GM21619 (cell line): ENCODE measurements around the gene MSANTD7.
"Not testable (repeated sequence)": the region's sequence is repeated elsewhere in the genome, so short reads cannot be mapped to it uniquely, and the experiment has no call there.

Source experiments
- ATAC-seq: cut with Tn5 transposase; IDR thresholded peaks from one replicate; pipeline ENCODE4 v1.9.1; 2021; ENCODE audit not compliant: unreplicated experiment

The MSANTD7 gene

DNA sequence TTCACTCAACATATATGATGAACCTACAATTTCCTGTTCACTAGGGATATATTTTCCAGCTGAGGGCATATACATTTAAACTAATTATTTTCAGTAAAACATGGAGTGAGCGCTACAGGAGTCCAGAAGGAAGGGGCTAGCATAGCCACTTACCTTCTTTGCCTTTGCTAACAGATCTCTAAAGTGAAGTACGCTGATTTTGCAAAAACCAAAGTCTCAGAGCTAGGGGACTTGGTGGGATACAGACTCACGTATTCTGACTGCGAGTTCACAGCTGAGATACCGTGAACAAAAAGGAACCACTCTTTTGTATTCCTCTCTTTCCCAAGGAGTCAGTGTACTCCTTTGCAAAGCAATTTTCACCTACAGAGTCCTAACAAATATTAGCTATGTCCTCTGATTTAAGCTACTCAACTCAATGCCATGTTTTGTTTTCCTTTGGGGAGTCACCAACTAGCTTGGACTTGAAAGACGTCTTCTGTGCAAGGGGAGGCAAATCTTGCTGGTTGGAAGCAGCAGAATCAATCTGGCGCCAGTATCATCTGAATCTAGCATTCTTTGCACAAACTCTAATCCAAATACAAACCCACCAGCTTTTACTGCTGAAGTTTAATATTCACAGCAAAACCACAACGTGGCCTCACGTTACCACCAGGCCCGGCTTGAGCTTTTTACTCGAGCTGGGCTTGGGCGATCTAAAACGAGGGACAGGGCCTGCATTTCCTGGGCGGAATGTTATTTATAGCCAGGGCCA is 926 bp upstream of the MSANTD7 start:
- no peak for ATAC-seq

DNA sequence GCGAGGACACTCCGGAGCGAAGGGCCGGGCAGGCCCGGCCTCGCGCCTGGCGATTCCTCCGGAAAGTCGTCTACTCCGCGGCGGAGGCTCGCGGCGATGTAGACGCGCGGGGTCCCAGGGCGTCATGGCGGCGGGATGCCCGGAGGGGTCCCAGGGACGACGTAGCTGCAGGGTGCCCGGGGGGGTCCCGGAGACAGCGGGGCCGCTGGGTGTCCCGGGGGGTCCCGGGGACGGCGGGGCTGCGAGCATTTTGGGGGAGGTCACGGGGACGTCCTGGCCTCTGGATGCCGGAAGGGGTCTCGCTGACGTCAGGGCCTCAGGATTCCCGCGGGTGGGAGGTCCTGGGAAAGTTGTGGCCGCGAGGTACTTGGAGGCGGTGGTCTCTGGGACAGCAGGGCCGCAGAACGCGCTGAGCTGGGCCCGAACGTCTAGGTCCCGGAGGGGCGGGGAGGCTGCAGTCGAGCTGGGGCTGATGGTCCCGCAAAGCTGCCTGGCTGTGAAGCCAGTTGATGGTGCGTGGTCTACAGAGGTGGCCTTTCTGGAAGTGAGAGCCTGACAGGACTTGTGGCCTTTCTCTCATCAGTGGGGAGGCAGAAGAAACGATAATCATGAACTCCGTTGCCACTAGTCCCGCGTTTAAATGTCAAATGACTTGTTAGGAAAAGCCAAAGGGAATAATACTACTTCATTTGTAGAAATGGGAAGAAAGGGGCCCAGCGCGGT is 637 bp downstream of the MSANTD7 start:
- no peak for ATAC-seq

DNA sequence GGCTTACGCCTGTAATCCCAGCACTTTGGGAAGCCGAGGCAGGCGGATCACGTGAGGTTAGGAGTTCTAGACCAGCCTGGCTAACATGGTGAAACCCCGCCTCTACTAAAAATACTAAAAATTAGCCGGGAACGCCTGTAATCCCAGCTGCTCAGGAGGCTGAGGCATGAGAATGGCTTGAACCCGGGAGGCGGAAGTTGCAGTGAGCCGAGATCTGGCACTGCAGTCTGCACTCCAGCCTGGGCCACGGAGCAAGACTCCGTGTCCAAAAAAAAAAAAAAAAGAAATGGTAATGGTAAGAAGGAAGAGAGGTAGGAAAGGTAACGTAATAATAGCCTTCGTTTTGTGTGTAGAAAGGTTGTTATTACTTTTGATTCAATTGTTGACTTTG is 1.2 kb downstream of the MSANTD7 start:
- no peak for ATAC-seq

DNA sequence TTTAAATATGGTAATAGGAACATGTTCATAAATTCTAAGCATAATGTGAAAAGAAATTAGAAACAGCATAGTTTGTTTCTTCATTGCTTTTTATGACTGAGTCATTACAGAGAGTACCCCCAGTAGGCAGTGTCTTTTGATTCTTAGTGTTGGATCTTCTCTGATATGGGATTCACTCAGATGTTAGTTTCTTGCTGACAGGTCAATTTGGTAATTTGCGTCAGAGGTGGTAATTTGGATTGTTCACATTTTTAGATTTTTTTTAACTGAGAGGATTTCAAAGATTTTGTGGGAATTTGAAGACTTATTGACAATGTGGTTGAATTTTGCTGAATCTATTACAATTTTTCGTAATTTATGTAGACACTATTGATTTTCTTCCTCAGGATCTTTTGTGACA is 2.1 kb downstream of the MSANTD7 start:
- no peak for ATAC-seq

DNA sequence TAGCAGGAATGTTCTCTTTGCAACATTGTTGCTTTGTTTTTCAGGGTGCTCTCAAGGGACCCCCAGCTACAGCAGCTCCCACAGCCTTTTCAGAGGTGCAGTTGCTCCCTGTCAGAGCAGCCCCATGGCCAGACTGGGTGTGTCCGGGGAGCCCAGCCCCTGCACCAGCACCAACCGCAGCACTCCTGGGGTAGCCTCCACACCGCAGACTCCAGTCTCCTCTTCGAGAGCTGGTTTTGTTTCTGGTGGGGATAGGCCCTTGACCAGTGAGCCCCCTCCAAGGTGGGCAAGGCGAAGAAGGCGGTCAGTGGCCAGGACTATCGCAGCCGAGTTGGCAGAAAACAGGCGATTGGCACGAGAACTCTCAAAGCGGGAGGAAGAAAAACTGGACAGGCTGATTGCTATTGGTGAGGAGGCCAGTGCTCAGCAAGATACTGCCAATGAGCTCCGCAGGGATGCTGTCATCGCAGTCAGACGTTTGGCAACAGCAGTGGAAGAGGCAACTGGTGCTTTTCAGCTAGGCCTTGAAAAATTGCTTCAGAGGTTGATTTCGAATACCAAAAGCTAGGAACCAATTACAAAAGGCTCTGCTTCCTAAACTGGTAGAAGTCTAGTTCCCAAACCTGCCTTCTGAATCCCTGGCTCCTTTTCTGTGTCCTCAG is 5.4 kb downstream of the MSANTD7 start:
- no peak for ATAC-seq

DNA sequence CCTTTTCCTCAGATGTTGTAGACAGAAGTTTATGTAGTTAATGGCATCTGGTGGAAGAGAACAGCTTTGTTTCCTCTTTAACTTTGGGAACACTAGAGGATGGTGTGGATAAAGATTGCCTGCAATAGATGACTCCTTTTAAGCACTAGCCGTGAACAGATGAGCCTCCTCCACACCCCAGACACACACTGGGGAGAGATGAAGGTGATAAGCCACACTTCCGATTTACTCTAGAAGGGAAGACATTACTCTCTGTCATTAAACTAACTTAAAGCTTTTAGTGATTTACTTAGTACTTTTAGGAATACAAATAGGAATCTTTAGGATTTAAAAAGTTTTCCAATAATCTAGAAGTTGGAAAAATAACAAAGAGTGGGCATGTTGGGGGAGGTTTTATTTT is 6.8 kb downstream of the MSANTD7 start:
- no peak for ATAC-seq

DNA sequence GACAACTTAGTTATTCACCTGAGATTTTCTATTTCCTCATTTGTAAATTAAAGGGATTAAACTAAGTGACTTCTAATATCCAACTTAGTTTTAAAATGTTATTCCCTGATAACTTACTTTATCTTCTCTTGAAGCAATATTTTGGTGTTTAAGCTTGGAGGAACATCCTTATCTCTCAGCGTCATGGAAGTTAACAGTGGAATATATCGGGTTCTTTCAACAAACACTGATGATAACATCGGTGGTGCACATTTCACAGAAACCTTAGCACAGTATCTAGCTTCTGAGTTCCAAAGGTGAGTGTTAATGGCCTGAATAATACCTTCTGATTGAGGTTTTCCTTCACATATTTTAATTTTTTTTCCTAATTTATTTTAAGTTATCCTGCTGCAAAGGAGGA is 14.1 kb downstream of the MSANTD7 start:
- ATAC-seq = no peak

DNA sequence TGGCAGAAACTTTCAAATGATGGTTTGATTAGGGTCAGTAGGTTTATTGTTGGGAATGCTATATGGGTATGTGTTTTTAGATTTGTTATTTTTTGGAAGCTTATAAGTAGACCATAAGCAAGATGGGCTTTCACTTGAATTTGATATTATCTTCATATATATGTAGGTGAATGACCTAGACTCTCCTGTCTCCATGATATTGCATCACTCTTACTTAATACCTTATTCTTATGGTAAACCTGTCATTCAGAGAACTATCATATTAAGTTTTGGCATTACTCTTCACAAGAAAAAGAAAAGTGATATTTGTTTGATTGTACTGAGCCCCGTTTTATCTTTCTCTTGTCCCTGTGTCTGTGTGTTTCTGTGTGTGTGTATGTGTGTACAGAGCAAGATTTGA is 17.3 kb downstream of the MSANTD7 start:
- no peak for ATAC-seq

DNA sequence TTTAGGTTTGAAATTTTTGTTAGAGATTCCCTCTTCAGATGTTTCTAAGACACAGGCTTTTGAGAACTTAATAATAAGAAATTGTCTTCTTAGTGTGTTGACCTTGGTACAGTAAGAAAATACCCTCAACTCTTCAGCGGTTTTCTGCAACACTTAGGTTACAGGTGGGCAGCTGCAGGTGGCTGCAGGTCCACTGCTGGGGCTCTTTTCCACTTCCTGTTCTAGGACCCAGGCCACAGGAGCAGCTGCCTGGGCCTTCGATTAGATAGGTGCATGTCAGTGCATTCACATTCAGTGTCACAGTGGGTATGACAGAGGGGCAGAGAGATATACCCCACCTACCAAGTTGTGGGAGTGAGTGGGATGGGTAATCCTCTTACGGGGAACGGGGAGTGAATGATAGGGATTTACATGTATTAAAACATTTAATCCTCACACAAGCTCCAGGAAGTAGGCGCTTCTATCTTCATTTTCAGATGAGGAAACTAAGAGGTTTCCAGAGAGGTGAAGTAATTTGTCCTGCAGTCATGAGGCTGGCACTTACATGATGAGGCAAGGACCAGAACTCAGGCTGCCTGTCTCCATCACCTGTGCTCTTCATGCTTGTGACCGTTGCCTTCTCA is 20.3 kb downstream of the MSANTD7 start:
- no peak for ATAC-seq

DNA sequence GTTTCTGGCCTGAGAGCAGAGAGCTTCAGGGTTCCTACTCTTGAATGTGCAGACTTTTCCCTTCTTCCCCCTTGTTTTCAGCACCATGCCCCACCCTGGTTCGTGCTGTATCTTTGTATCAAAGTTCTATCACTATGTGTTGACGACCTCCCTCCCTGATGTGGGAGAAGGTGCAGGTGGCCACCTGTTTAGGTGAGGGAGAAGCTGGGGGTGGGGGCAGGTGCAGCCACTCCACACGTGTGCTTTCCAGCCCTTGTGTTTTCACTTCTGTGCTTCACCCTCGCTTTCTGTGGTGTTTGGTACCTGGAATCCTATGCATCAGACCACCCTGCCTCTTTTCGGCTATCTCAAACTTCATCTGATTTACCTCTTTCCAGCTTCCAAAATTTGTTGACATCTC is 20.9 kb downstream of the MSANTD7 start:
- ATAC-seq = no peak

DNA sequence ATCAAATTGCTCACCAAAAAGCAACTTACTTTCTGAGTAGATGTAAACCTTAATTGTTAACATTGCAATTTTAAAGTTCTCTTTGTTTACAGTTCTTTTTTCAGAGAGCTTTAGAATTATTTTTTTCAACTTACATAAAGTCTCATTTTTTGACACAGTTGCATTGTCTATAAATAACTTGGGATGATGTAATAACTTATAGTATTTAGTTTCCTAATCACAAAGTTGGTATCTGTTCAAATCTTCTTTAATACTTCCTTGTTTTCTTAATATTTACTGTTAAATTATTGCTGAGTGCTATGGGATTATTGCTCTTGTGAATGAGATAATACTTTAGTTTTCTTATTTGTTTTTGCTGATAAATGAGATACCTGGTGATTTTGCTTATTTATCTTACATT is 21.7 kb downstream of the MSANTD7 start:
- ATAC-seq = no peak

DNA sequence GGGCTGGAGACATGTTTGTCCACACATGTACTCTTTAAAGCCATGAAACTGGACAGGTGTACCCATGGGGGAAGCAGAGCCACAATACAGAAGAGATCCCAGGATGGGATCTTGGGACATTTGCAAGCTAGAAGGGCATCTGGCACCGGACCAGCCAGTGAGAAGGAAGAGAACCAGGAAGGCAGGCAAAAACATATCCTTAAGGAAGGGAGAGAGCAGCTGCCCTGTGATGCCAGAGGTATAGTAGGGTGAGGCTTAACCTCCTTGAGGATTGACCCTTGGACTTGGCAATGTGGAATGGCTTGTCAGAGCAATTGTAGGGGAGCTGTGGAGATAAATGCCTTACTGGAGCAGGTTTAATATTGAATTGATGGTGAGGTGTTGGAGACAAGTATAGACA is 22.7 kb downstream of the MSANTD7 start:
- ATAC-seq = no peak

DNA sequence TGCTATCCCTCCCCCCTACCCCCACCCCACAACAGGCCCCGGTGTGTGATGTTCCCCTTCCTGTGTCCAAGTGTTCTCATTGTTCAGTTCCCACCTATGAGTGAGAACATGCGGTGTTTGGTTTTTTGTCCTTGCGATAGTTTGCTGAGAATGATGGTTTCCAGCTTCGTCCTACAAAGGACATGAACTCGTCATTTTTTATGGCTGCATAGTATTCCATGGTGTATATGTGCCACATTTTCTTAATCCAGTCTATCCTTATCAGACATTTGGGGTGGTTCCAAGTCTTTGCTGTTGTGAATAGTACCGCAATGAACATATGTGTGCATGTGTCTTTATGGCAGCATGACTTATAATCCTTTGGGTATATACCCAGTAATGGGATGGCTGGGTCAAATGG is 26.4 kb downstream of the MSANTD7 start:
- not testable (repeated sequence) for ATAC-seq

DNA sequence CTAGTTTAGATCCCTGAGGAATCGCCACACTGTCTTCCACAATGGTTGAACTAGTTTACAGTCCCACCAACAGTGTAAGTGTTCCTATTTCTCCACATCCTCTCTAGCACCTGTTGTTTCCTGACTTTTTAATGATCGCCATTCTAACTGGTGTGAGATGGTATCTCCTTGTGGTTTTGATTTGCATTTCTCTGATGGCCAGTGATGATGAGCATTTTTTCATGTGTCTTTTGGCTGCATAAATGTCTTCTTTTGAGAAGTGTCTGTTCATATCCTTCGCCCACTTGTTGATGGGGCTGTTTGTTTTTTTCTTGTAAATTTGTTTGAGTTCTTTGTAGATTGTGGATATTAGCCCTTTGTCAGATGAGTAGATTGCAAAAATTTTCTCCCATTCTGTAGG is 26.8 kb downstream of the MSANTD7 start:
- ATAC-seq = not testable (repeated sequence)

DNA sequence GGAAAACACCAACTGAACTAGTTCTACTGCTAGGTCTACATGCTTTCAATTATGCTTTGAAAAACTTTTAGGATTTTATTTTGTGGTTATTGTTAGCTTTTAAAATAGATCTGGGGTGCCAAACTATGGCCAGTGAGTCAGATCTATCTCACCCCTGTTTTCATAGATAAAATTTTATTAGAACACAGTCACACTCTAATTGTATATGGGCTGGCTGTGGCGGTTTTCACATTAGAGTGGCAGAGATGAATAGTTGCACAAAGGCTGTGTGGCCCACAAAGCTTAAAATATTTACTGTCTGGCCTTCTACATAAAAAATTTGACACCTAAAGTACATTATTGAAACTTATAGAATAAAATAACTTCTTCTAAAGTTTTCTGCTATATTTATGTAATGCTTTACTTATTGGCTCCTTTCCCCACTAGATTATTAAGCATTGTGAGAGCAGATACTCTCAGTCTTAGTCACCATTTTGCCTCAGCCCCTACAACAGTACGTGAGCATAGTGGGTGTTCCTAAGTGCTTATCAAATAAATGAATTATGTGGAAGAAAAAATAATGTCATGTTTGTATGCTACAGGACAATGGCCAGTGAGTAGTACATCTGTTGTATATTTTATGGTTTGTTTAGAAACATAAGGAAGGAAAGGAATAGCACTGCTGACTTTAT is 35.1 kb downstream of the MSANTD7 start:
- ATAC-seq = peak; percentile 59

DNA sequence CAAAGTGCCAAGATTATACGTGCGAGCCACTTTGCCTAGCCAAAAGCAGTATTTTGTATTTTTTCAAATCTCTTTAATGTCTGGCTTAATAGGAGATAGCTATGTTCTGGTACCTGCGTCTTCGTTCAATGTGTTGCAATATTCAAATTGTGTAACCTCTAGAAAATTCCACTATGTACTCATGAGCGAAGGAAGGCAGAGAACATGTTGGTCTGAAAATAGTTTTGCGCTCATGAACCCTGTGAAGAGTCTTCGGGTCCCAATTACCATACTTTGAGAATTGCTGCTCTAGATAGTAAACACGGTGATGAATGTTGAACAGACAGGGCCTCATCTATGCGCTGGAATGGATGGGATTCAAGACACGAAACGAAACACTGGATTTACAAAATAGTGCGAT is 37.8 kb downstream of the MSANTD7 start:
- ATAC-seq = no peak

DNA sequence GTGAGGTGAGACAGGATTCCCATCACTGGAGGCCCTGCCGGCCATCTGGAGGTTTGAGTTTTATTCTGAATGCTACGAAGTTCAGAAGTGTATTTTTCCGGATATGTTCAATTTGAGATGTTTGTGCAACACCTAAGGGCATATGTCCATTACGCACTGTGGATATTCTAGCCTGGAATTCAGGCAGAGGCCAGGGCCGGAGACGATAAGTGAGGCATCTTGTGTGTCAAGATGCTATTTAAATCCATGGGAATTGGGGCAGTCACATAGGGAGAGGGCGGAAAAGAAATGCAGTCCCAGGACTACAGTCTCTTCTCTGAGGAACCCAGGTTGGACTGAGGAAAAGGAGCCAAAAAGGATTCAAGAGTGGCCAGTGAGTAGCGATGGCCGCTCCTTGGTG is 38.7 kb downstream of the MSANTD7 start:
- no peak for ATAC-seq

DNA sequence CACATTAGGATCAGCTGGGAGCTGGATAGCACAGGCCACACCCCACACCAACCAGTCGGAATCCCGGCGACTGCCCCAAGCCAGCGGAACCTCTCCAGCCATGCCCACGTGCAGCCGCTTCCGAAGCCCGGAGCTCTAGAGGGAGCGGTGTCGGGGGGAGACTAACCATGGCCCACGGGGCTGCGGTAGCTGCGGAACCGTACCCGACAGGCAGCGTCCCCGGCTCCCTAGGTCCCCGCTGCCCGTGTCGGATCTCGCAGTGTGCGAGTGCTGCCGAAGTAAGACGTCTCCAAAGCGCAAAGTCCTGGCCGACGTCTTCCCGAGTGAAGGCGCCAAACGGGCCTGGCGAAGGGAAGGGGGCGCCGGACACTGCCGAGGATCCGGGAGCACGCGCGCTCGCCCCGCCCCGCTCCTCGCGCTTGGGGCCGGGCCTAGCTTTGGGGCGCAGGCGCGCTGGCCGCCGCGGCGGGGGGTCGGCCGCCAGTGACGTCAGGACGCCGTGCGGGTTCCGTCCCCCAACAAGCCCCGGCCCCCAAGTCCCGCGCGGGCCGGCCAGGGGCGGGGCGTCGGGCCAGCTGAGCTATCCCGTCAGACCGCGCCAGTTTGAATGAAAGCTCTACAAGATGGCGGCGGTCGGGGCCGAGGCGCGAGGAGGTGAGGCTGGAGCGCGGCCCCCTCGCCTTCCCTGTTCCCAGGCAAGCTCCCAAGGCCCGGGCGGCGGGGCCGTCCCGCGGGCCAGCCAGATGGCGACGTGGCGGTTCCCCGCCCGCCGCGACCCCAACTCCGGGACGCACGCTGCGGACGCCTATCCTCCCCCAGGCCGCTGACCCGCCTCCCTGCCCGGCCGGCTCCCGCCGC is 40.4 kb downstream of the MSANTD7 start, which contains the start of gene SUV39H2:
TSS of gene SUV39H2 (plus strand) at position 601 of the 858 bp plus-strand sequence. CDS start at position 624, 23 bp downstream.
- peak; percentile 88 for ATAC-seq

DNA sequence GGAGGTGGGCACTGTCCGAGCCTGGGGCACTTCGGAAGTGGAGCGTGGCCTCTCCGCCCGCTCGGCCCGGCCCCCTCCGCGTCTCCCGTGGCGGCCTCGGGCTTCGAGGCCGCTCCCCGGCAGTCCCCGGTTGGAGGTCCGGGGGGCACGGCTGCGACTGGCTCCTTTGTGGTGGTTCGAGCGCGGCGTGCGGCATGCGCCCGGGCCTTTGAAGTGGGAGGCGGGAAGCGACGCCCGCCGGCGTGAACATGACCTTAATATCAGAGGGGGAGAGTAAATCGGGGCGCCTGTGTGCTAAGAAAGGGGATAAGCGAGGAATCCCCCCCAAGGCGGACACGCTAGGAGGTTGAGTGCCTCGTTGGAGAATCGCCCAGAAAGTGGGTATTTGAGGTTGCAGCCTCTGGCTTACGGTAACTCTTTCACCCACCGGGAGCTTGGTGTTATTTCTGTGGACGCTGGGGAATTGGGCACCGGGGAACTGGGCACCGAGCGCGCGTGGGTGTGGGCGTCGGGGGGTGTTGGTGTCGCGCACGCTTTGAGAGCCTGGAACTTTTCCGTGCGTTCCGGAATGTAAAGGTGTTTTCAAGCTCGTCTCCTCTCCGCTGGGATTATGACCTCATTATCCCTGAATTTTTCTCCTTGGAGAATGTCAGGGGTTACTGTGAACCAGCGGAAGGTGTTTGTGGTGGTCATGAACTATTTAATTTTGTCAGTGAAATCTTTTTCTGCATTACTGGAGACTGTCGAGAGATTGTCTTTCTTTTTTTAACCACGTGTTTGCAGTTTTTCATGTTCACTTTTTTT is 41.2 kb downstream of the MSANTD7 start:
- ATAC-seq = peak; percentile 24

DNA sequence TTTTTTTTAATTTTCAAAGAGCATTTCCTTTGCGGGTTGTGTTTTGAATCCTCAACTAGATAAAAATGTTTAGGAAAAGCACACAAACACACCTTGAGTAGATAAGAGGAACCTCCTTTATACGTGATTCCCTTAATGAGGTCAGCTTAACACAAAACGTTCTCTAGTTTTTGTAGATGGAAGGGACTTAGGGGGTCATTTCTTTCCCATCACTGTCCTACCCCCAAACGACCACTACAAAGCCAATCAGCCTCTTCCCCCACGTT is 41.8 kb downstream of the MSANTD7 start:
- ATAC-seq = no peak
